GM12873 (cell line): Measurements from ENCODE around the gene MAU2.

Source experiments
- TF ChIP-seq, protein P1 (sequence below): IDR thresholded peaks from 2 replicates; pipeline ENCODE4 v1.5.1; 2012; ENCODE audit warnings: low read depth, mild to moderate bottlenecking, moderate library complexity, low read length, control low read depth; ENCODE audit not compliant: insufficient read depth; ENCODE audit errors: missing control alignments

The MAU2 gene

DNA sequence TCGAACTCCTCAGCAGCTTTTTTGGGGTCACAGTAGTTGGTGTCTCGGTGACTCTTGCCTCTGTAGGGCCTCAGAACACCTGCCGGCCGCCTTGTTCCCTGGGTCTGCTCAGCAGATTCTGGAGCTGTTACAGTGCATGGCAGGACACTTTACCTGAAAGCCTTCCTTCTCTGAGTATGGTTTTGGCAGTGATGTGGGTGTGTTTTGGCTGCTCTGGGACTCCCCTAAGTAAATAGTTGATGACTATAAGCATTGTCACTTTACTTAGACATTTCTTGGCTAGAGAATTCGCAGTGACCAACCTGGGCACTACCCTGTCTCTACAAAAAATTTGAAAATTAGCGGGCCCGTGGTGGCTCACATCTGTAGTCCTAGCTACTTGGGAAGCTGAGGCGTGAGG lies 7.0 kb downstream of the MAU2 start:
- TF ChIP-seq, protein P1, sequence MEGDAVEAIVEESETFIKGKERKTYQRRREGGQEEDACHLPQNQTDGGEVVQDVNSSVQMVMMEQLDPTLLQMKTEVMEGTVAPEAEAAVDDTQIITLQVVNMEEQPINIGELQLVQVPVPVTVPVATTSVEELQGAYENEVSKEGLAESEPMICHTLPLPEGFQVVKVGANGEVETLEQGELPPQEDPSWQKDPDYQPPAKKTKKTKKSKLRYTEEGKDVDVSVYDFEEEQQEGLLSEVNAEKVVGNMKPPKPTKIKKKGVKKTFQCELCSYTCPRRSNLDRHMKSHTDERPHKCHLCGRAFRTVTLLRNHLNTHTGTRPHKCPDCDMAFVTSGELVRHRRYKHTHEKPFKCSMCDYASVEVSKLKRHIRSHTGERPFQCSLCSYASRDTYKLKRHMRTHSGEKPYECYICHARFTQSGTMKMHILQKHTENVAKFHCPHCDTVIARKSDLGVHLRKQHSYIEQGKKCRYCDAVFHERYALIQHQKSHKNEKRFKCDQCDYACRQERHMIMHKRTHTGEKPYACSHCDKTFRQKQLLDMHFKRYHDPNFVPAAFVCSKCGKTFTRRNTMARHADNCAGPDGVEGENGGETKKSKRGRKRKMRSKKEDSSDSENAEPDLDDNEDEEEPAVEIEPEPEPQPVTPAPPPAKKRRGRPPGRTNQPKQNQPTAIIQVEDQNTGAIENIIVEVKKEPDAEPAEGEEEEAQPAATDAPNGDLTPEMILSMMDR = no peak

DNA sequence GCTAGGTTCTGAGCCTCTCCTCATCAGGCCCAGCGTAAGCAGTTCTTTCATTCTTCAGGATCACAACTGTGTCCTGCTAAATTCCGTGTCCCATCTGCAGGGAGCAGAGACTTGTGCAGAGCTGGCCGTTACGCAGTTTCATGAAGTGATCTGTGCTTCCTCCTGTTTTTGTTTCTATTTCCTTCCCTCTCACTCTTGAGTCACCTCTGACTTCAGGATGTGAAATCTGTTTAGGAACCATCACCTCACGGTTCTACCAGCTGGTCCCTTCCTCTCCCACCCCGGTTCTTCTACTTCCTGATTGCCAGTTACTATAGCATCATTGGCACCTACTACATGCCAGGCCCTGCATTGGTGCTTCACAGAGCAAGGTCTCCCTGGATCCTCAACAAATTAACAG lies 8.5 kb downstream of the MAU2 start:
- TF ChIP-seq, protein P1 = no peak

DNA sequence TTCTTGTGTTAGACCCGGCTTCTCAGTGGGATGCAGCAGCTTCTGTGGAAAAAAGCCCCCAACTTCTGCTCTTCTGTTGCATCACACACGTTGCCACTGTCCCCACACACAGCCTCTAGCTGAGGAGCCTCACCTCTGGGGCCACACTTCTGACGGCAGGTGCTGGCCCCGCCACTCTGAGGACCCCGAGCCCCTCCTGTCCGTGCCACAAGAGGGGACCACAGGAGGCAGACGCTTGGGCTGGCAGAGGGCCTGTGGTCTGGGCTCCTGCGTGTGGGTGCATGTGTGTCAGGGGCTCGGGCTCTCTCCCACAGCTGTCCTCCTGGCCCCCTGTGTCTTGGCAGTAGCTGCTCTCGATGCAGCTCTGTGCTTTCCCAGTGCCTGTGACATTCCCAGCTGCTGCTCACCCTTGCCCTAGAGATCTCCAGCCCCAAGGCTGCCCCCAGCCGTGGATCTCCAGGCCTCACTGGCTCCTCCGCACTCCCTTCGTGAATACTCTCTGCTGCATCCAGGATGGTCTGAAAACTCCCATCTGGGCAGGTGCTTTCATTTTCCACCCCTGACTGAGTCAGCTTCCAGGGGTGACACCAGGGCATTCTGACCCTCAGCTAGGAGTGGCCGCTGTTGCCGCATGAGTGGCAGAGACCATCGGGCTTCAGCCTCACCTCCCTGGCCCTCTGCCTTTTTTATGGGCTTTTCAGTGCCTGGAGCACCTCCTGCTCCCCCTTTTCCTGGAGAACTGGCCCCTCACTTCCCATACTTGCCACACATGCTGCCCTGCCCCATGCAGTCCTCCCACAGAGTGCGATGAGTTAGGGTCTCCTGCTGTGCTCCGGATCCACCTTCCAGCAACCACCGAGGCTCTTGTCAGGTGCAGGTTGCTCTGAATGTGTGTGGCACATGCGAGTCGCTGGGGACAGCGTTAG lies 13.7 kb downstream of the MAU2 start:
- TF ChIP-seq, protein P1 = no peak

DNA sequence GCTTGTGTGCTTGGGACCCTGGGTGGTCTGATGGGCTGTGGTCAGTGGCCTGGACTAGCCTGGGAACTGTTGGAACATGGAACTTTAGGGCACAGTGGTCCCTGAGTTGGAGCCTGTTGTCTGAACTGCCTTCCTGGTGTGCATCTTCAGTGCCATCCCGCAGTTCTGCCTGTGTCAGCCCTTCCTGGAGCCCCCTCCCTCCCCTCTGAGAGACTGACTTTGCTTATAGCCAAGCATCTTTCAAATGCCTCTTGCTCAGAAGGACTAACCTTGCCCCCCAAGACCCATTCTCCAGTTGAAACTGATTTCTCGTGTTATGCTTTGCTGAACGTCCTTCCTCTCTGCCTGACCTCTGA lies 14.3 kb downstream of the MAU2 start:
- TF ChIP-seq, protein P1 = no peak

DNA sequence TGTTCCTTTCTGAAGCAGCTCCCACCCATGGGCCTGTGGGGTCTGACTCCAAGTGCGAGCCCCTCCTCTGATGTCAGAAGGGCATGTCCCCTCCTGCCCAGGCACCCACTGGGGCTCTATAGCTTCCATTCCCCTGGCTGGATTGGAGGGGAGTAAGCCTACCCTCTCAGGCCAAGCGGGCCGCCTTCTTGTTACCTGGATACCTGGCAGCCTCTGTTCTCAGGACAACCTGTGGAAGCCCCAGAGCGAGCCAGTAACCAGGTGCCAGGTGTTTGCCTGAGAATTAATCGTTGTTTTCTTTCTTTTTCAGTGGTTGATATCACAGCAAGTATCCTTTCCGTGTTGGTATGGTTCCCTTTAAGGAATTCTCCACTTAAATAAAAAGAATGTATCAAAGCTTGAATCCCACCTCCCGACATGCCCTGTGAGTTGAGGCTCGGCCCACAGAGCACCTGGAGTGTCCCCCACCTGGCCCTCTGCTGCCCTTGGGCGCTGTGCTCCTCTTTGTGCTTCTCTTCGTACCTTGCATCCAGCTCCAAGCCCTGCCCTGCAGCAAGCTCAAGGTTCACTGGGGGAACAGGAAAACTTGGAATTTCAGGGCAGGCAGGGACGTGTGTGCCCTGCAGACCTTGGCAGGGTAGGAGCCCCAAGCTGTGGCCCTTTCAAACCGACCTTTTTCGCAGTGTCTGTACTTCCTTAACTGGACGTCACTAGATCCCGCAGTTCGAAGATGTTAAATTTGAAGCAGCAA lies 15.0 kb downstream of the MAU2 start:
- TF ChIP-seq, protein P1 = no peak

DNA sequence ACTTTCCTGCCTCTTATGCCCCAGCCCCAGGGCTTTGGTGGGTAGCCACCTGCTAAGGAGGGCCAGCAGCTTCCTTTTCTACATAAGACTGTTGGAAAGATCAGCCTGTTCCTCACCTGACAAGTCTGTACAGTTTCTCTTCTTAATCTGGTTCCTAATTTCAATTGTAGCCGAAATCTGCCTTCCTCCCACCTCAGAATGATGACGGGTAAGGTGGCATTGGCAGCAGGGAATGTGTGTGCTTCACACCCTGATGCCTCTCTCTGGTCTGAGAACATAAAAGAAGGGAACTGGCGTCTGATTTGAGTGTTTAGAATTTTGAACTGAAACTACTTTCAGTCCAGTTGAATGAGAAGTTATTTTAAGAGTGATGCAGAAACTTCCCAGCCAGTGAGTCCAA lies 16.0 kb downstream of the MAU2 start:
- TF ChIP-seq, protein P1 = no peak

DNA sequence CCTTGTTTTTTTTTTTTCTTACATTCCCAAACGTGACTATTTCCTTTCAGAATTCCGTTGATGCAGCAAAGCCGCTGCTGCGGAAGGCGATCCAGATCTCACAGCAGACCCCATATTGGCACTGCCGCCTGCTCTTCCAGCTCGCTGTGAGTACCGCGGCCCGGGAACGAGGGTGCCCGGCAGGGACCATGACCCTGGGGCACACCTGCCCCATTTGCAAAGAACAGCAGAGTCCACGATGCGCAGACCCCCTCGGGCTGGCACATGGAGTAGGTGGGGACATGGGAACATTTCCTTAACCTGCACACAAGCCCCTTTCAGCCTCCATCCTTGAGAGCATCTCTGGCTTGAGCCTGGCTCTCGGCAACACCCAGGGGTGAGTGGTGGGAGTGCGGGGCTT lies 16.5 kb downstream of the MAU2 start:
- TF ChIP-seq, protein P1 = no peak
